Activated CD4-positive, alpha-beta T cell treated with anti-CD3 and anti-CD28 coated beads, Interleukin-2, Interleukin-6, amounts not matched to agents 100 ng/mL and 50 ng/mL, durations not matched to agents 16 hours and 8 hours (primary cell): ENCODE results near the gene C6orf52.

Source experiments
- DNase-seq: peaks from one replicate; pipeline ENCODE4 v3.0.0-alpha.2; 2020

Gene C6orf52

DNA sequence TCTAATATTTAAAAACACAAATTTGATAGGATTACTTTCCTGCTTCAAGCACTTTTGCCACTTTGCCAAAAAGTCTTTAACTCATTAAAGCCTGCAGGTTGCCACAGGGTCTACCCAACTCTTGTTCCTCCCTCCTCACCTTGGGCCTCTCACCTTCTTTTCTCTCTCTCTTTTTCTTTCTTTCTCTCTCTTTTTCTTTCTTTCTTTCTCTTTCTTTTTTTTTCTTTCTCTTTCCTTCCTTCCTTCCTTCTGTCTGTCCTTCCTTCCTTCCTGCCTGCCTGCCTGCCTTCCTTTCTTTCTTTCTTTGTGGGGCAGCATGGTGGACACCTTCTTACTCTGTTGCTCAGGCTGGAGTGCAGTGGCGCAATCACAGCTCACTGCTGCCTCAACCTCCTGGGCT lies 50.2 kb downstream of the C6orf52 start:
- no peak for DNase-seq

DNA sequence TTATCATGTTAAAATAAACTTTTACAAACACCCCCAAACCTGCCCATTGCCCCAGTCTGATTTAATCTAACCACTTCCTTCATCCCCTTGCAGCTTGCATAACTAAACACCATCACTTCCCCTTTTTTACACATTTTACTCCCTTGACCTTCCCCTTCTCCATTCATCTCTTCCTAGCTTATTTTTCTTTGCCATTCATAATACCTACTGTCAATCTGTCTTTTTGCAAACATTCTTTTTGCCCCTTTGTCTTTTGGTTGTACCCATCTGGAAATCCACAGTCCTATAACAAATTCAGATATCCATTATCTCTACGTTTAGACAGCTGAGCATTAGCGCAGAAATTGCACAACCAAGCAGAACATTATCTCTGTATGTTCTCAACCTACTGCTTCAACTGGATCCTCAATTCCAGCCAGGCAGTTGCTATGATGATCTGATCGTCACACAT lies 51.2 kb downstream of the C6orf52 start:
- DNase-seq: no peak

DNA sequence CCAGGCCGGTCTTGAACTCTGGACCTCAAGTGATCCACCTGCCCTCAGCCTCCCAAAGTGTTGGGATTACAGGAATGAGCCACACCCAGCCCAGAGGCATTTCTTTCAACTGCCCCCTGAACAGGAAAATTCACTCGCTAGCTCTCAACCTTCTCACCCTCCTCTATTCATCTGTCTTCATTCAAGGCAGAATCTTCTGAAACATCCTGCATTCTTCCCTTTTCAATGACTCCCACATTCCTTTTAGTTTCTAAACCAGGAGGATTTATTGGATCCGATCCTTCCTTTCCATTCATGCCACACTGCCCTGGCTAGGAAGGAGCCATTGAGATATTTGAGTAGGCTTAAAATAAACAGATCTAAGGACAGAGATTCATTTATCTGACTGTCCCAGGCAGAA lies 52.9 kb downstream of the C6orf52 start:
- DNase-seq: no peak

DNA sequence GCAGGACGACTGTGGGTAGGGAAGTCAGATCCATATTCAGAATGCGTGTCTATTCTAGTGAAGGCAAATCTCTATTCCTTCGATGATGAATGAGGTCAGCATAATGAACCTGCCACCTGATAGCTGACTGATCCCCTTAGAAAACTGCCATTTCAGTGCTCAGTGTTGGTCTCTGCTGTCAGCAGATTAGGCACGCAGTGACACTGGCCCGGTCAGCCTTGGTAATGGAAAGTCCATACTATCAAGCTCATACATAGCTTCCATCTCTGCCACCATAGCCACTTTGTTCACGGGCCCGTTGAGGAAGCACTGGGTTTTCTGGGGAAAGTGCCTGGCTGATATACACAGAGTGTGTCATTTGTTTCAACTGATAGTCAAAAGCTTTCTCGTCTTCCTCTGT lies 54.0 kb downstream of the C6orf52 start:
- DNase-seq: no peak

DNA sequence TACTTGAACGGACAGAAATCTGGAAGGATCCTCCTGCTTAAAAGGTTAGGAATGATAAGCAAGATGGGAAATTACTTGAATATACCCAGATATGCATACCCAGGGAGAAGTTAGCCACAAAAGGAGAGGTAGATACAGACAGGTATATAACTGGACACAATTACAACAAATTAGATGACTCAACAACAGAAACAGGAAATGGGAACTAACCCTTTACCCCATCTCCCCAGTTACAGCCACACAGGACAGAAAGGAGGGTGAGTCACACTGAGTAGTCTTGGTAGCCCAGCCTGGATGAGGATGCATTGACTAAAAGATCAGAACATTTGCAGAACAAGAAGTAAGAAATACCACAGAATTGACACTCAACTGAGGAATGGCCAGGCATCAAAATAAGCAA lies 61.2 kb downstream of the C6orf52 start:
- peak; percentile 57 for DNase-seq

DNA sequence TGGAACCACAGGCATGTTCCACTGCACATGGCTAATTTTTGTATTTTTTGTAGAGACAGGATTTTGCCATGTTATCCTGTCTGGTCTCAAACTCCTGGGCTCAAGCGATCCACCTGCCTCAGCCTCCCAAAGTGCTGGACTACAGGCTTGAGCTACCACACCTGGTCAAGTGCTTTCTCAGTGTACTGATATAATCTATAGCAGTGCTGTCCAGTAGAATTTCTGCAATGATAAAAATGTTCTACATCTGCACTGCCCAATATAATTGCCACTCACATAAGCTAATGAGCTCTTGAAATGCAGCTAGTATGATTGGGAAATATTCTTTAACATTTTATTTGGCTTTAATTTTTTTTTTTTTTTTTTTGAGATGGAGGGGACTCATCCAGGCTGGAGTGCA lies 64.2 kb downstream of the C6orf52 start:
- no peak for DNase-seq

DNA sequence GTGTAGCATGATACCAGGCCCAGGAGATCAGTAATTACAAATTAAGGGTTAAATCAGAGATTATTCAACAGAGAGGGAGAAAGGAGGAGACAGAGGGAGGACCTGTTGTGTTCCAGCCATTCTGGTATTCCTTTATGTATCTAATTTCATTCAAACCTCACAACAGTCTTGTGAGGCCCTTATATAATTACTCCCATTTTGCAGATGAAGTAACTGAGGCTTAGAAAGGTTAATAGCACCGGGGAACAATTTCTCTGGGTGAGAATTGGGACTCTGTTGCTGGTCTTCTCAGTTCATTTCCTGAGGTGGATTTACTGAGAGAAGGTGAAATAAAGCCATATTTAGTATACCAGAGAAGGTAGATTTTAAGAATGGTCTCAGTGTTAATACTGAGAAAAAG lies 66.6 kb downstream of the C6orf52 start:
- DNase-seq: no peak

DNA sequence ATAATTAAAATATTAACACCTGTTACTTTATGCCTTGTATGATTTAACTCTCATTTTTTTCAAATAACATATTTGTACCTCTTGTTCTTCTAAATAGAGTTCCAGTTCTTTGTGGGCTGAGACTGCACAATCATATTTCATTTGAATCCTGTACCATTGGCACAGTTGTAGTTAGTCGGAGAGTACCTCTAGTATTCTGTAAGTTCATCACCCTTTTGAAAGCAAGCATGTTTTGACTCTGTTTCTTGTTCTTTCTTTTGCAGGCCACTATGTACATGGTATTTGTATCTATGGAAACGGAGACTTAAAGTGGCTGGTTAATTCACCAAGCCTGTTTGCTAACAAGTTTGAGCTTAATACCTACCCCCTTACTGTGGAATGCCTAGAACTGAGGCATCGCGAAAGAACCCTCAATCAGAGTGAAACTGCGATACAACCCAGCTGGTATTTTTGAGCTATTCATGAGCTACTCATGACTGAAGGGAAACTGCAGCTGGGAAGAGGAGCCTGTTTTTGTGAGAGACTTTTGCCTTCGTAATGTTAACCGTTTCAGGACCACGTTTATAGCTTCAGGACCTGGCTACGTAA lies 68.2 kb downstream of the C6orf52 start:
- no peak for DNase-seq

DNA sequence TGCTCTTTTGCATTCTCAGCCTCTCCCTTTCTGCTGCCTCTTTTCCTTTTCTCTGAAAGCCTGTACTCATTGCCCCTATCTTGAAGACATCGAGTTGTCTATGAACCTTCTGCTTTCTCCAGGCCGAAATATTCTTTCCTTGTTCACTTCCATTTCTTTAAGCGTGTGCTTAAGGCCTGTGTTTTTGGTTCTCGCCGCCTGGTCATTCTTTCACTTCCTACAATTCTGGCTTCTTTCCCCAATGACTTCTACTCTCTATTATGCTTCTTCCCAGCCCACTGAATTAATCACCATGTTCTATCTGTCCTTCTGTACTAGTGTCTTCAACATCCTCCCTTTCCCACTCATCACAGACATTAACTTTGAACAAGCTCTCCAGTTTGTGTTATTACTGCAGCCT lies 69.6 kb downstream of the C6orf52 start:
- no peak for DNase-seq

DNA sequence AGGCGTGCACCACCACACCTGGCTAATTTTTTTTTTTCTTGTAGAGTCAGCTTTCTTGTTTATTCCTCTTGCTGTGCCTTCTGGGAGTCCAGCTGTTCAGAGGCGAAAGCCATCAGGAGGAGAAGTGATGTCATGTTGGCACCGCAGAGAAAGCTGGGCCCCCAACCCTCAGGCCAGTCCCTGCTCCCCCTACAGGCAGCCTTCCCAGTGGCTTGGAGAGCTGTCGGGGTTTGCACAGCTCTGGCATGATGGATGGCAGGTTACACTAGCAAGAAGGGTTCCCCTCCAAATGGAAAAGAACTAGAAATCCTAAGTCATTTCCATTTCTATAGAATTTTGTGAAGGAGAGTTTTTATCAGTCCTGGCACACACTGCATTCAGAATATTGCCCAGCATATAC lies 72.6 kb downstream of the C6orf52 start:
- DNase-seq: no peak
